Sigmoid colon (tissue), 7 donors: Measurements from ENCODE around the gene SLC6A11. TPM values are rescaled to one million over a fixed set of nuclear protein-coding genes. Genes with fewer than 3 reads are reported as not detected.

Experiments used
- DNase-seq: peaks from one replicate; pipeline ENCODE4 v3.0.0-alpha.2; 2019
- H3K27ac ChIP-seq, 4 donors: fragments of 200-600 bp; sonication (generic); one replicate each; pipeline ENCODE4 v1.5.1; 2016 to 2019; ENCODE audit warnings: mild to moderate bottlenecking in 1 of 4
- H3K27me3 ChIP-seq, 3 donors: fragments of 200-600 bp; sonication (generic); one replicate each; pipeline ENCODE4 v1.5.1; 2019; ENCODE audit warnings: mild to moderate bottlenecking in 1 of 3
- H3K36me3 ChIP-seq, 4 donors: fragments of 200-600 bp; sonication (generic); one replicate each; pipeline ENCODE4 v1.5.1; 2016 to 2019
- H3K4me1 ChIP-seq, 4 donors: fragments of 200-600 bp; sonication (generic); one replicate each; pipeline ENCODE4 v1.5.1; 2017 to 2019
- H3K4me3 ChIP-seq, 4 donors: fragments of 200-600 bp; sonication (generic); one replicate each; pipeline ENCODE4 v1.5.1; 2017 to 2019; ENCODE audit warnings: mild to moderate bottlenecking in 2 of 4, moderate library complexity in 1 of 4
- H3K9me3 ChIP-seq, 4 donors: fragments of 200-600 bp in 3 of 4; sonication (generic) in 3 of 4; one replicate each; pipeline versions ENCODE4 v1.5.1 to v1.6.1; 2013 to 2019
- EP300 ChIP-seq, 4 donors: sonication (generic); formaldehyde crosslinking; IDR thresholded peaks; one replicate each; pipeline ENCODE4 v1.6.1; 2017; ENCODE audit warnings: antibody characterized with exemption in 4 of 4
- POLR2A ChIP-seq, 2 donors: fragments of 450-650 bp; IDR thresholded peaks; one replicate each; pipeline ENCODE4 v1.6.1; 2016; ENCODE audit warnings: antibody characterized with exemption in 2 of 2, mild to moderate bottlenecking in 2 of 2, moderate library complexity in 2 of 2
- POLR2AphosphoS5 ChIP-seq, 4 donors: sonication (generic); formaldehyde crosslinking; IDR thresholded peaks; one replicate each; pipeline ENCODE4 v1.6.1; 2017; ENCODE audit warnings: antibody characterized with exemption in 4 of 4
- WGBS, 2 donors: extraction: QIAGEN DNeasy Blood & Tissue Kit; methylation state at CpG; one replicate each; pipeline ENCODE4 v1.1.7; 2013; 5-methylcytosine and 5-hydroxymethylcytosine counted together
- intact Hi-C: fragments of 100-400 bp; cut with DNase I; formaldehyde crosslinking; loops from one replicate; pipeline ENCODE4 v1.15.1; 2023
- polyA plus RNA-seq, 3 donors: library from polyadenylated mRNA; stranded (reverse); fragments of 200-250 nt; gene quantifications; one replicate each; pipeline ENCODE4 v1.2.3, GENCODE V29; 2013
- total RNA-seq, 4 donors: library from RNA; depleted of rRNA; stranded (reverse); fragments of >200 nt; gene quantifications; one replicate each; pipeline ENCODE4 v1.1.0, GENCODE V29; 2016
- TF ChIP-seq, protein P1 (sequence below), 4 experiments: fragments of 450-650 bp in 3 of 4; fragments of 200-600 bp in 1 of 4; IDR thresholded peaks; one replicate each; pipeline ENCODE4 v1.5.1; 2016 to 2019; ENCODE audit warnings: antibody characterized with exemption in 4 of 4, mild to moderate bottlenecking in 3 of 4, moderate library complexity in 2 of 4
- donor health status: healthy with polysubstance abuse.
- donor health status: Bipolar disorder and iron deficiency.
- donor health status: healthy.

SLC6A11 gene
- total and polyA plus RNA-seq, 7 donors, result 0.03 to 0.14 TPM; not detected in 5

DNA sequence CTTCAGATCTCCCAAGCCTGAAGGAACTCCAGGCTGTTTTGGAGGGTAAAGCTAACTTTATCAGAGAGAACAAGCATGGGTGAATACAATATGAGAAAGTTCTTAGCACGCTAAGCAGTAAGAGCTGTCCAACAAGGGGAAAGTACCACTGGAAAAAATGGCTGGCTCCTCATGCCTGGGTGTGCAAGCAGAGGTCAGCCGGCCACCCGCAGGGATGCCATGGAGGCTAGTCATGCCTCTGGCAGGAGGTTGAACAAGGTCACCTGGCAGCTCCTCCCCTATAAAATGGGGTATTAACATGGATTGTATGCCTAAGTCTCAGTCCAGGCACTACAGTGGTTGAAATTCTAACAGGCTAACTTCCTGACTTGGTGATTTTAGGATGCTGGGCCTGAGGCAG, 101.1 kb downstream of the SLC6A11 start:
- Histone ChIP-seq H3K27me3 (peaks cover 0 to under 1% (median 0%) of the 10 kb centered on the region in 3 donors), H3K36me3 (no peaks in the 10 kb centered on the region), H3K4me1 (no peaks in the 10 kb centered on the region), H3K4me3 (no peak overlapping the region), H3K27ac (no peak overlapping the region), H3K9me3 (peaks cover 0 to 3% (median 0%) of the 10 kb centered on the region in 4 donors)
- DNase-seq, result no peak
- intact Hi-C loops, result no loop called here
- TF ChIP-seq, protein P1, sequence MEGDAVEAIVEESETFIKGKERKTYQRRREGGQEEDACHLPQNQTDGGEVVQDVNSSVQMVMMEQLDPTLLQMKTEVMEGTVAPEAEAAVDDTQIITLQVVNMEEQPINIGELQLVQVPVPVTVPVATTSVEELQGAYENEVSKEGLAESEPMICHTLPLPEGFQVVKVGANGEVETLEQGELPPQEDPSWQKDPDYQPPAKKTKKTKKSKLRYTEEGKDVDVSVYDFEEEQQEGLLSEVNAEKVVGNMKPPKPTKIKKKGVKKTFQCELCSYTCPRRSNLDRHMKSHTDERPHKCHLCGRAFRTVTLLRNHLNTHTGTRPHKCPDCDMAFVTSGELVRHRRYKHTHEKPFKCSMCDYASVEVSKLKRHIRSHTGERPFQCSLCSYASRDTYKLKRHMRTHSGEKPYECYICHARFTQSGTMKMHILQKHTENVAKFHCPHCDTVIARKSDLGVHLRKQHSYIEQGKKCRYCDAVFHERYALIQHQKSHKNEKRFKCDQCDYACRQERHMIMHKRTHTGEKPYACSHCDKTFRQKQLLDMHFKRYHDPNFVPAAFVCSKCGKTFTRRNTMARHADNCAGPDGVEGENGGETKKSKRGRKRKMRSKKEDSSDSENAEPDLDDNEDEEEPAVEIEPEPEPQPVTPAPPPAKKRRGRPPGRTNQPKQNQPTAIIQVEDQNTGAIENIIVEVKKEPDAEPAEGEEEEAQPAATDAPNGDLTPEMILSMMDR (IDR thresholded peaks at IDR 0.05), result no peak
- TF ChIP-seq EP300 (IDR thresholded peaks at IDR 0.05) (no peak), POLR2A (IDR thresholded peaks at IDR 0.05) (no peak), POLR2AphosphoS5 (IDR thresholded peaks at IDR 0.05) (no peak)
- 68 to 77% methylated on average over 3 of the region's 3 CpGs for WGBS, 2 donors

DNA sequence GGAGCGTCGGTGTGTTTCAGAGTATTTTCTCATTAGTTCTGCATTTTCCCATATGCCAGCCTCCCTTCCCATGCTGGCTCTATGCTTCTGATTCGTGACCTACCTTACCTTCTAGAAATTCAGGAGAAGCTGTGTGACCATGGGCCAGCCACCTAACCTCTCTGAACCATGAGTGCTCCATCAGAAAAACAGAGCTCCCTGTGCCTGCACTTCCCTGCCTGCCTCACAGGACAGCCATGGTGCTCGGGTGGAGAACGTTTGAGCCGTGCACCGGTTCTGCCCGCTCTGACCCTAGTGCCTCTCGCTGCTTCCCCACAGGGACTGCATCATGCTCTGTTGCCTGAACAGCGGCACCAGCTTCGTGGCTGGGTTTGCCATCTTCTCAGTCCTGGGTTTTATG, 102.0 kb downstream of the SLC6A11 start:
- intact Hi-C loops, result no loop called here
- DNase-seq, result no peak
- no peak for TF ChIP-seq POLR2A (IDR thresholded peaks at IDR 0.05)
- no peak for TF ChIP-seq POLR2AphosphoS5 (IDR thresholded peaks at IDR 0.05)
- no peak for TF ChIP-seq EP300 (IDR thresholded peaks at IDR 0.05)
- TF ChIP-seq, protein P1 (IDR thresholded peaks at IDR 0.05), result no peak
- WGBS, 2 donors, result 87 to 89% methylated on average over 11 of the region's 11 CpGs
- Histone ChIP-seq H3K4me1 (no peaks in the 10 kb centered on the region), H3K4me3 (no peak overlapping the region), H3K27me3 (no peaks in the 10 kb centered on the region), H3K36me3 (no peaks in the 10 kb centered on the region), H3K27ac (no peak overlapping the region), H3K9me3 (peaks cover 0 to 3% (median 0%) of the 10 kb centered on the region in 4 donors)

DNA sequence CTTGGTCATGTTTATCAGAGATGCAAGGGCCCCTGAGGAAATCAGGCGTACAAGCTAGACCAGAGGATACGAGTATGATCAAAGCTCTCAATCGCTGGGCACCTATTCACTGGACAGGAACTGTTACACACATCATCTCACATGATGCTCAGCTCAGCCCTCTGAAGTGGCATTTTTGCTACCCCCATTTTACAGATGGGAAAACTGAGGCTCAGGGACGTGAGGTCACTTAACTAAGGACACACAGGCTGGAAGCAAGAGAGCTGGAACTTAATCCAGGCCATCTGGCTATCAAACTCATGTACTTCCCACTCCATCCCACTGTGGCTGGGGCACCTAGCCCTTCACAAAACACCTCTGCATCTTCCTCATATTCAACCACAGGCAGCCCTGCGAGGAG, 103.6 kb downstream of the SLC6A11 start:
- H3K4me1 ChIP-seq, result no peaks in the 10 kb centered on the region
- TF ChIP-seq POLR2AphosphoS5 (IDR thresholded peaks at IDR 0.05), result no peak
- no peak for TF ChIP-seq POLR2A (IDR thresholded peaks at IDR 0.05)
- TF ChIP-seq, protein P1 (IDR thresholded peaks at IDR 0.05), result no peak
- no peak for TF ChIP-seq EP300 (IDR thresholded peaks at IDR 0.05)
- no peak overlapping the region for H3K27ac ChIP-seq
- H3K4me3 ChIP-seq, result no peak overlapping the region
- H3K27me3 ChIP-seq, result no peaks in the 10 kb centered on the region
- intact Hi-C loops, result no loop called here
- 64 to 73% methylated on average over 5 of the region's 5 CpGs for WGBS, 2 donors
- peaks cover 0 to 3% (median 0%) of the 10 kb centered on the region in 4 donors for H3K9me3 ChIP-seq
- H3K36me3 ChIP-seq, result no peaks in the 10 kb centered on the region
- DNase-seq, result no peak

DNA sequence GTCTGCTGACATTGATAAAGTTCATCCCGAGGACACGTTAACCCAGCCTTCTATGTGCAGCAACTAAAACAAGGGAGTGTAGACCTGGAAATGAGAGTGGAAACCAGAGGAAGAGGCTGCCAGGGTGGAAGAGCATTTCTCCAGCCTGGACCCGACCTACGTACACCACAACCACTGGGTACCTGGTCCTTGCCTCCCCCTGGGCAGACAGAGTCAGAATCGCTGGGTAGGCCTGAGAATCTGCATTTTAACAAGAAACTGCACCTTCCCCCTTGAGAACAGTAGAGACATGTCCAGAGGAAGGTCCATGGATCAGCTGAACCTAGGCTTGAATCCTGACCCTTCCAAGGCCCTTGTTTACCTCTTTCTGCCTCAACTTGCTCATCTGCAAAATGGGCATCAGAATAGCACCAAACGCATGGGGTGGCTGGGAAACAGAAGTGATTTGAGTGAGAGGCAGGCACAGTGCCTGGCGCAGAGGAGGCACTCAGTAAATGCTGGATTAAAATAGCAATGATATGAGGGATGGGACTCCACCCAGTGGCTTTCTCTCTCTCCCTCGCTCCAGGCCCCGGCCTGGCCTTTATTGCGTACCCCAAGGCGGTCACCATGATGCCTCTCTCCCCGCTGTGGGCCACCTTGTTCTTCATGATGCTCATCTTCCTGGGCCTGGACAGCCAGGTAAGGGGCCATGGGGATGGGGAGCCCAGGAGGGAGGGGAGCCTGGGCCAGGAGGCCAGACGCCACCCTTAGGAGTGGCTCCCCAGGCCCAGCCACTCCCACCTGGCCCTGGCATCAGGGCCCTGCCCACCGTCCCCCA, 109.6 kb downstream of the SLC6A11 start:
- Histone ChIP-seq H3K4me3 (no peak overlapping the region), H3K27me3 (no peaks in the 10 kb centered on the region), H3K9me3 (peaks cover 0 to 3% (median 0%) of the 10 kb centered on the region in 4 donors), H3K36me3 (no peaks in the 10 kb centered on the region), H3K4me1 (no peaks in the 10 kb centered on the region), H3K27ac (no peak overlapping the region)
- DNase-seq, result no peak
- intact Hi-C loops, result no loop called here
- TF ChIP-seq EP300 (IDR thresholded peaks at IDR 0.05) (no peak), POLR2A (IDR thresholded peaks at IDR 0.05) (no peak), POLR2AphosphoS5 (IDR thresholded peaks at IDR 0.05) (no peak)
- TF ChIP-seq, protein P1 (IDR thresholded peaks at IDR 0.05), result no peak
- 81 to 88% methylated on average over 14 of the region's 14 CpGs for WGBS, 2 donors
